ENCODE measurements around the gene IRF2BPL. TPM values are rescaled to one million over a fixed set of nuclear protein-coding genes. Genes with fewer than 3 reads are reported as not detected.
A peak's percentile ranks its signal among the peaks of the same experiment; 100 is the strongest.

The IRF2BPL gene
- total and polyA plus RNA-seq, 2 of the 4 experiments (the other 2 are of a cell fraction) = 6.3 to 14.5 TPM

GRCh38 chr14:76984787-76985375 is 43.6 kb downstream of the IRF2BPL start:
- Histone ChIP-seq H3K79me1 (ENCODE audit: low read depth in 1 of 2, low read length in 2 of 2) (no peaks in the 10 kb centered on the region), H3K18ac (ENCODE audit: low read depth, low read length) (peak overlapping the region; percentile 11; the same call in 1 of the 2 replicates), H3K9me3 (ENCODE audit: control insufficient read depth, insufficient read depth, low read length) (peaks cover 4% of the 10 kb centered on the region), H2AK5ac (ENCODE audit: low read depth, low read length) (peak overlapping the region; percentile 59; the same call in 1 of the 2 replicates), H4K8ac (ENCODE audit: low read depth in 2 of 2, low read length in 2 of 2) (peak overlapping the region in 1 of 2 experiments; percentile 56; a peak in 1 of 4 replicates), H4K91ac (ENCODE audit: insufficient read depth, low read depth, low read length) (0 out of 2 replicates have a peak overlapping the region, but pooled peaks have one; percentile 14), H2AK9ac (replicated peaks; ENCODE audit: low read depth, low read length, poor library complexity) (peak overlapping the region; percentile 5), H3K56ac (ENCODE audit: extremely low read depth, insufficient read depth, low read length) (no peak overlapping the region), H3K4me2 (ENCODE audit: low read depth, low read length) (no peak overlapping the region), H3K23ac (ENCODE audit: low read depth, low read length) (peak overlapping the region; percentile 45; the same call in 1 of the 2 replicates), H3K27ac (ENCODE audit: insufficient read depth, low read length) (peak overlapping the region; percentile 3; the same call in 1 of the 2 replicates), H2BK15ac (ENCODE audit: low read depth, low read length) (no peak overlapping the region), H3K36me3 (ENCODE audit: control insufficient read depth, insufficient read depth, low read length) (no peaks in the 10 kb centered on the region), H3K9ac (ENCODE audit: low read depth, low read length) (no peak overlapping the region), H3K14ac (replicated peaks; ENCODE audit: low read depth, low read length) (peak overlapping the region; percentile 52; the same call in 1 of the 2 replicates), H3K4me1 (ENCODE audit: control insufficient read depth, insufficient read depth, low read length) (peaks cover 14% of the 10 kb centered on the region), H3K27me3 (ENCODE audit: control insufficient read depth, insufficient read depth, low read length) (no peaks in the 10 kb centered on the region), H2BK20ac (ENCODE audit: low read depth, low read length) (peak overlapping the region; percentile 37), H3K4me3 (ENCODE audit: insufficient read depth, low read depth, low read length) (no peak overlapping the region), H2BK120ac (ENCODE audit: low read depth, low read length) (peak overlapping the region; percentile 53), H2AFZ (replicated peaks; ENCODE audit: low read length, poor library complexity) (peak overlapping the region; percentile 59), H3K9me1 (ENCODE audit: insufficient read depth, low read length) (peaks cover 10% of the 10 kb centered on the region), H3K4ac (ENCODE audit: low read depth, low read length) (peak overlapping the region; percentile 34), H4K20me1 (ENCODE audit: insufficient read depth, low read length) (no peaks in the 10 kb centered on the region), H4K5ac (ENCODE audit: low read depth, low read length) (peak overlapping the region; percentile 5; the same call in 1 of the 2 replicates), H2BK5ac (ENCODE audit: low read depth, low read length, poor library complexity, severe bottlenecking) (peak overlapping the region; percentile 34)
- dilution Hi-C loops (cut with HindIII; ENCODE audit: low sequenced_read_pairs, unreplicated experiment) = no loop called here
- DNase-seq (peak; percentile 75), ATAC-seq (ENCODE audit: low read depth) (peak; percentile 73)
- intact Hi-C loops (cut with micrococcal nuclease) = no loop called here
- in situ Hi-C loops (cut with MboI; ENCODE audit: low sequenced_read_pairs) = no loop called here
- TF ChIP-seq MXI1 (IDR thresholded peaks at IDR 0.05; ENCODE audit: borderline replicate concordance, low read depth, low read length) (no peak), BHLHE40 (IDR thresholded peaks at IDR 0.05; ENCODE audit: low read depth, low read length) (peak; percentile 68)
- POLR2A ChIA-PET (ENCODE audit: unreplicated experiment) = interaction anchor here (0.6 kb wide), 1 partner anchor 42 kb away, joined by 3 read pairs; no protein-coding TSS in a partner anchor
- CTCF ChIA-PET = interaction anchor here (0.6 kb wide), 1 partner anchor 68 kb away, joined by 3 read pairs; no protein-coding TSS in a partner anchor
- BruUV-seq (replicated peaks) = no TSS peak
- 38% methylated on average over 1 of the region's 6 CpGs; no CpG with 5 or more reads in 1 of the 2 experiments for WGBS, 2 experiments (ENCODE audit: extremely low coverage in 2 of 2, insufficient read length in 1 of 2)

All from IMR-90 (cell line).